H9 (cell line): ENCODE results near the gene RDH5. TPM values are rescaled to one million over a fixed set of nuclear protein-coding genes. Genes with fewer than 3 reads are reported as not detected.

Experiments used
- DNase-seq: peaks from one replicate; pipeline ENCODE4 v3.0.0-alpha.2; 2017
- H2AFZ ChIP-seq: one replicate; pipeline ENCODE4 v1.6.1; 2013; ENCODE audit warnings: mild to moderate bottlenecking, low read length, control low read depth, moderate library complexity
- H2AK5ac ChIP-seq: 2 replicates; pipeline ENCODE4 v1.6.1; 2013; ENCODE audit warnings: low read length, control low read depth, mixed read lengths; ENCODE audit not compliant: insufficient read length
- H2BK120ac ChIP-seq: one replicate; pipeline ENCODE4 v1.6.1; 2013; ENCODE audit warnings: low read depth, mild to moderate bottlenecking, low read length, control low read depth, inconsistent platforms; ENCODE audit not compliant: poor library complexity, severe bottlenecking
- H2BK12ac ChIP-seq: 2 replicates; pipeline ENCODE4 v1.6.1; 2013; ENCODE audit warnings: low read length, control low read depth, mixed read lengths, low read depth; ENCODE audit not compliant: insufficient read length
- H2BK15ac ChIP-seq: 2 replicates; pipeline ENCODE4 v1.6.1; 2013; ENCODE audit warnings: low read depth, low read length, control low read depth
- H2BK20ac ChIP-seq: one replicate; pipeline ENCODE4 v1.6.1; 2013; ENCODE audit warnings: low read depth, mild to moderate bottlenecking, low read length, control low read depth, inconsistent platforms; ENCODE audit not compliant: poor library complexity, severe bottlenecking
- H2BK5ac ChIP-seq: 2 replicates; pipeline ENCODE4 v1.6.1; 2013; ENCODE audit warnings: low read length, control low read depth, mixed read lengths; ENCODE audit not compliant: insufficient read length
- H3K14ac ChIP-seq: 2 replicates; pipeline ENCODE4 v1.6.1; 2013; ENCODE audit warnings: low read length, control low read depth; ENCODE audit not compliant: insufficient read depth
- H3K18ac ChIP-seq: 2 replicates; pipeline ENCODE4 v1.6.1; 2013; ENCODE audit warnings: low read depth, mild to moderate bottlenecking, mixed read lengths, low read length, control low read depth; ENCODE audit not compliant: insufficient read length
- H3K23ac ChIP-seq: 2 replicates; pipeline ENCODE4 v1.6.1; 2013; ENCODE audit warnings: low read length, control low read depth, mixed read lengths, low read depth; ENCODE audit not compliant: insufficient read length
- H3K23me2 ChIP-seq: 2 replicates; pipeline ENCODE4 v1.6.1; 2013; ENCODE audit warnings: low read depth, mild to moderate bottlenecking, mixed read lengths, low read length, control low read depth; ENCODE audit not compliant: insufficient read length, poor library complexity, severe bottlenecking
- H3K27ac ChIP-seq: 2 replicates; pipeline ENCODE4 v1.5.1; 2013; ENCODE audit warnings: low read length, control low read depth, mixed read lengths, low read depth; ENCODE audit not compliant: insufficient read length
- H3K27me3 ChIP-seq: 2 replicates; pipeline ENCODE4 v1.6.1; 2013; ENCODE audit warnings: low read length, control low read depth, inconsistent platforms; ENCODE audit not compliant: insufficient read depth
- H3K4ac ChIP-seq: 2 replicates; pipeline ENCODE4 v1.6.1; 2013; ENCODE audit warnings: low read depth, mild to moderate bottlenecking, control low read depth, inconsistent platforms, low read length, moderate library complexity
- H3K4me1 ChIP-seq: 2 replicates; pipeline ENCODE4 v1.6.1; 2013; ENCODE audit warnings: low read length, control low read depth, inconsistent platforms; ENCODE audit not compliant: insufficient read depth
- H3K4me2 ChIP-seq: 2 replicates; pipeline ENCODE4 v1.6.1; 2013; ENCODE audit warnings: low read length, control low read depth, mixed read lengths; ENCODE audit not compliant: insufficient read length, insufficient read depth
- H3K56ac ChIP-seq: 2 replicates; pipeline ENCODE4 v1.6.1; 2013; ENCODE audit warnings: low read depth, mild to moderate bottlenecking, mixed read lengths, low read length, control low read depth; ENCODE audit not compliant: insufficient read length
- H3K79me1 ChIP-seq: 2 replicates; pipeline ENCODE4 v1.6.1; 2013; ENCODE audit warnings: low read depth, mild to moderate bottlenecking, moderate library complexity, low read length, control low read depth, inconsistent platforms; ENCODE audit not compliant: insufficient read depth, poor library complexity, severe bottlenecking
- H3K79me2 ChIP-seq: 2 replicates; pipeline ENCODE4 v1.6.1; 2013; ENCODE audit warnings: low read length, control low read depth, inconsistent platforms; ENCODE audit not compliant: insufficient read depth
- H3K9ac ChIP-seq: 2 replicates; pipeline ENCODE4 v1.6.1; 2013; ENCODE audit warnings: low read length, control low read depth, mixed read lengths; ENCODE audit not compliant: insufficient read length; ENCODE audit errors: extremely low read depth
- H3K9me3 ChIP-seq: one replicate; pipeline ENCODE4 v1.6.1; 2013; ENCODE audit warnings: low read depth, low read length, inconsistent platforms; ENCODE audit not compliant: control insufficient read depth
- H3T11ph ChIP-seq: one replicate; pipeline ENCODE4 v1.6.1; 2013; ENCODE audit warnings: mild to moderate bottlenecking, low read length, control low read depth, inconsistent platforms
- H4K20me1 ChIP-seq: one replicate; pipeline ENCODE4 v1.6.1; 2013; ENCODE audit not compliant: control insufficient read depth, insufficient read length, insufficient read depth
- H4K5ac ChIP-seq: 2 replicates; pipeline ENCODE4 v1.6.1; 2013; ENCODE audit warnings: low read depth, mild to moderate bottlenecking, mixed read lengths, low read length, control low read depth; ENCODE audit not compliant: insufficient read length
- H4K8ac ChIP-seq: replicated peaks from 2 replicates; pipeline ENCODE4 v1.6.1; 2013; ENCODE audit warnings: low read length, control low read depth, mixed read lengths, low read depth; ENCODE audit not compliant: insufficient read length
- H4K91ac ChIP-seq: 2 replicates; pipeline ENCODE4 v1.6.1; 2013; ENCODE audit warnings: low read depth, mild to moderate bottlenecking, moderate library complexity, mixed read lengths, low read length, control low read depth; ENCODE audit not compliant: insufficient read length
- H3K27ac Mint-ChIP-seq, 3 experiments: 2 replicates in 2 of 3; 3 replicates in 1 of 3; pipeline ENCODE4 v1.8.0; 2020 to 2021; ENCODE audit warnings: mixed read lengths in 3 of 3, mild to moderate bottlenecking in 1 of 3, moderate library complexity in 1 of 3
- H3K27me3 Mint-ChIP-seq: 2 replicates; pipeline ENCODE4 v1.8.0; 2021; ENCODE audit warnings: low read depth, mild to moderate bottlenecking, moderate library complexity, mixed read lengths
- H3K36me3 Mint-ChIP-seq, 3 experiments: 2 replicates in 2 of 3; 3 replicates in 1 of 3; pipeline ENCODE4 v1.8.0; 2020 to 2021; ENCODE audit warnings: low read depth in 3 of 3, mixed read lengths in 3 of 3; ENCODE audit not compliant: insufficient read depth in 1 of 3
- H3K4me1 Mint-ChIP-seq, 2 experiments: 2 replicates each; pipeline ENCODE4 v1.8.0; 2020; ENCODE audit warnings: mixed read lengths in 2 of 2
- H3K4me3 Mint-ChIP-seq, 2 experiments: 2 replicates in 1 of 2; 3 replicates in 1 of 2; pipeline ENCODE4 v1.8.0; 2020 to 2021; ENCODE audit warnings: mild to moderate bottlenecking in 2 of 2, mixed read lengths in 2 of 2, moderate library complexity in 1 of 2
- H3K9me3 Mint-ChIP-seq, 2 experiments: 2 replicates in 1 of 2; 3 replicates in 1 of 2; pipeline ENCODE4 v1.8.0; 2020; ENCODE audit warnings: mild to moderate bottlenecking in 2 of 2, mixed read lengths in 2 of 2, moderate library complexity in 1 of 2
- CTCF ChIP-seq: fragments of 200-600 bp; sonication (generic); conservative IDR thresholded peaks from 3 replicates; pipeline ENCODE4 v1.8.0; 2021; ENCODE audit warnings: antibody characterized with exemption, mild to moderate bottlenecking
- WGBS: extraction: QIAGEN DNeasy Blood & Tissue Kit; methylation state at CpG from one replicate; pipeline ENCODE4 v1.1.7; 2013; ENCODE audit warnings: missing lambda C conversion rate, low lambda C conversion rate, mixed read lengths; ENCODE audit not compliant: insufficient read length; ENCODE audit errors: extremely low coverage; 5-methylcytosine and 5-hydroxymethylcytosine counted together
- total RNA-seq: library from RNA; stranded (reverse); gene quantifications from 2 replicates; pipeline ENCODE4 v1.2.1, GENCODE V29; 2021

RDH5 gene
- total RNA-seq, 1 experiment from 2014 or later = 6.6 TPM

DNA sequence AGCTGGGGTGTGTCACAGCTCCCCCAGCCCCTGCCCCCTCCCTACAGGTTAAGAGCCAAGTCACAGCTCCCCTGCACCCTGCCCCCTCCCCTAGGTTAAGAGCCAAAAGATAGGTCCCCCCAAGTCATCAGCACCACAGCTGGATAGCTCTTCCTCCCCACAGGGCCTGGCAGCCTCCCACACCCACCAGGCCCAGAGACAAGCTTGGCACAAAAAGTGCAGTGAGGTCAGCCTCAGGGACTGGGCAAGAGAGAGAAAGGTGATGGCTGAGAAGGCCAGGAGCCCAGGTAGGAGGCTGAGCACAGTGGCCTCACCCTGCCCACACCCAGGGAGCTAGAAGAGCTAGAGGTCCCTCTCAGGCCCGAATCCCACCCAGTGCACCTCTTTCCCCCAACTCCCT, 21.2 kb upstream of the RDH5 start:
- H3K27me3 Mint-ChIP-seq = no peaks in the 10 kb centered on the region
- Histone ChIP-seq H3K4me2 (no peak overlapping the region), H4K8ac (no peak overlapping the region), H3T11ph (no peak overlapping the region), H3K14ac (no peak overlapping the region), H3K9me3 (no peaks in the 10 kb centered on the region), H2AK5ac (no peak overlapping the region), H2BK120ac (no peak overlapping the region), H4K5ac (no peak overlapping the region), H2BK15ac (no peak overlapping the region), H3K27me3 (no peaks in the 10 kb centered on the region; the same call in 1 of the 2 replicates), H3K4me1 (no peaks in the 10 kb centered on the region), H3K79me1 (no peaks in the 10 kb centered on the region), H2BK20ac (no peak overlapping the region), H2BK5ac (no peak overlapping the region), H2BK12ac (no peak overlapping the region), H3K79me2 (no peaks in the 10 kb centered on the region), H3K23ac (no peak overlapping the region), H2AFZ (no peak overlapping the region), H3K56ac (no peak overlapping the region), H4K20me1 (no peaks in the 10 kb centered on the region), H3K23me2 (no peaks in the 10 kb centered on the region), H3K9ac (no peak overlapping the region), H3K18ac (no peak overlapping the region), H4K91ac (no peak overlapping the region), H3K4ac (no peak overlapping the region), H3K27ac (no peak overlapping the region)
- no peaks in the 10 kb centered on the region for H3K4me1 Mint-ChIP-seq
- no peak overlapping the region; a peak in 1 of 7 replicates for H3K27ac Mint-ChIP-seq
- peaks cover 21 to 48% (median 43%) of the 10 kb centered on the region in 3 experiments for H3K36me3 Mint-ChIP-seq
- no peaks in the 10 kb centered on the region for H3K9me3 Mint-ChIP-seq
- TF ChIP-seq CTCF = no peak
- DNase-seq = no peak
- no peak overlapping the region for H3K4me3 Mint-ChIP-seq
- no CpG with 5 or more reads among the region's 1 CpG for WGBS
